ENCODE measurements around the gene MINK1.

GRCh38 chr17:4895121-4895520 lies 62.0 kb downstream of the MINK1 start:
- no peak for TF ChIP-seq CTCF (IDR thresholded peaks at IDR 0.05; ENCODE audit: control extremely low read depth in 1 of 3, insufficient read depth in 1 of 3, low read depth in 1 of 3, low read length in 3 of 3)
- no peak for TF ChIP-seq POLR2AphosphoS5 (IDR thresholded peaks at IDR 0.05; ENCODE audit: low read depth, low read length)
- TF ChIP-seq EZH2 (IDR thresholded peaks at IDR 0.05; ENCODE audit: low read depth, low read length, severe bottlenecking): no peak
- TF ChIP-seq CREB1 (IDR thresholded peaks at IDR 0.05): no peak
- TF ChIP-seq GABPA (IDR thresholded peaks at IDR 0.05; ENCODE audit: borderline replicate concordance, insufficient read depth, low read length): no peak
- TF ChIP-seq HDAC6 (IDR thresholded peaks at IDR 0.05; ENCODE audit: low read depth, low read length): no peak
- no peak for TF ChIP-seq RAD21 (IDR thresholded peaks at IDR 0.05 in 1 of 2, conservative IDR thresholded peaks at IDR 0.05 in 1 of 2; ENCODE audit: low read depth in 2 of 2, low read length in 2 of 2)
- TF ChIP-seq, protein P1, sequence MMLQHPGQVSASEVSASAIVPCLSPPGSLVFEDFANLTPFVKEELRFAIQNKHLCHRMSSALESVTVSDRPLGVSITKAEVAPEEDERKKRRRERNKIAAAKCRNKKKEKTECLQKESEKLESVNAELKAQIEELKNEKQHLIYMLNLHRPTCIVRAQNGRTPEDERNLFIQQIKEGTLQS (IDR thresholded peaks at IDR 0.05; ENCODE audit: insufficient read depth, low read depth, low read length): no peak
- TF ChIP-seq CBX8 (IDR thresholded peaks at IDR 0.05; ENCODE audit: borderline replicate concordance, low read depth, low read length): no peak
